ENCODE data around the gene HTR6. TPM values are rescaled to one million over a fixed set of nuclear protein-coding genes. Genes with fewer than 3 reads are reported as not detected.
"Not testable (repeated sequence)": the region's sequence is repeated elsewhere in the genome, so short reads cannot be mapped to it uniquely, and the experiment has no call there.

The HTR6 gene
- total RNA-seq, 1 donor from 2014 or later: not detected

DNA sequence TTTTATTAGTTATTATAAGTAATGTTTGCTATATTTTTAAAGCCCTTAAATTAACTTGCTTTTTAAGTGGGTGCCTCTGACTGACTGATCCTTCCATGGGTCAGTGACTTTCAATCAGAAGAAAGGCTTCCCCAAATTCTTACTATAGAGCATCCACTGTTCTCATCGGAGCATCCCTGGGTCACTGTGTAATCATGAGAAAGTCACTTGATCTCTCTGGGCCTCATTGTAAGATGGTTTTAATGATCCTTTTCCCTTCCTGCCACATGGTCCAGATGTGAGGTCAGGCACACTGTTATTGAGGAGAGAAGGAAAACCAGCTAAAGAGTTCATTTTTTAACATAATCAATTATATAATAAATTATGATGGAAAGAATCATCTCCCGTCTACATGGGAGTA is 31.6 kb upstream of the HTR6 start:
- Histone ChIP-seq H3K4me3 (no peak overlapping the region), H3K9me3 (no peaks in the 10 kb centered on the region), H3K36me3 (peaks cover under 1% of the 10 kb centered on the region), H3K4me1 (no peaks in the 10 kb centered on the region), H3K27me3 (no peaks in the 10 kb centered on the region), H3K27ac (no peak overlapping the region)
- ATAC-seq: no peak
- intact Hi-C loops (cut with DNase I): no loop called here
- DNase-seq: no peak
- TF ChIP-seq, protein P1, sequence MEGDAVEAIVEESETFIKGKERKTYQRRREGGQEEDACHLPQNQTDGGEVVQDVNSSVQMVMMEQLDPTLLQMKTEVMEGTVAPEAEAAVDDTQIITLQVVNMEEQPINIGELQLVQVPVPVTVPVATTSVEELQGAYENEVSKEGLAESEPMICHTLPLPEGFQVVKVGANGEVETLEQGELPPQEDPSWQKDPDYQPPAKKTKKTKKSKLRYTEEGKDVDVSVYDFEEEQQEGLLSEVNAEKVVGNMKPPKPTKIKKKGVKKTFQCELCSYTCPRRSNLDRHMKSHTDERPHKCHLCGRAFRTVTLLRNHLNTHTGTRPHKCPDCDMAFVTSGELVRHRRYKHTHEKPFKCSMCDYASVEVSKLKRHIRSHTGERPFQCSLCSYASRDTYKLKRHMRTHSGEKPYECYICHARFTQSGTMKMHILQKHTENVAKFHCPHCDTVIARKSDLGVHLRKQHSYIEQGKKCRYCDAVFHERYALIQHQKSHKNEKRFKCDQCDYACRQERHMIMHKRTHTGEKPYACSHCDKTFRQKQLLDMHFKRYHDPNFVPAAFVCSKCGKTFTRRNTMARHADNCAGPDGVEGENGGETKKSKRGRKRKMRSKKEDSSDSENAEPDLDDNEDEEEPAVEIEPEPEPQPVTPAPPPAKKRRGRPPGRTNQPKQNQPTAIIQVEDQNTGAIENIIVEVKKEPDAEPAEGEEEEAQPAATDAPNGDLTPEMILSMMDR (IDR thresholded peaks at IDR 0.05): no peak

DNA sequence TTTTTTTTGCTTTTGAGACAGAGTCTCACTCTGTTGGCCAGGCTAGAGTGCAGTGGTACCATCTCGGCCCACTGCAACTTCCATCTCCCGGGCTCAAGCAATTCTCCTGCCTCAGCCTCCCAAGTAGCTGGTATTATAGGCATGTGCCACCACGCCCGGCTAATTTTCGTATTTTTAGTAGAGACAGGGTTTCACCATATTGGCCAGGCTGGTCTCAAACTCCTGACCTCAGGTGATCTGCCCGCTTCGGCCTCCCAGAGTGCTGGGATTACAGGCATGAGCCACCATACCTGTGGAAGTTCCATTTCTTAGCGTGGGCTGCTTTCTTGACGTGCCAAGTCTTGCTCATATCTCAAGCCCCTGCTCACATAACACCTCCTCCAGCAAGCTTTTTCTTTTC is 29.6 kb upstream of the HTR6 start:
- ATAC-seq; H3K27me3 ChIP-seq; intact Hi-C loops (cut with DNase I); H3K27ac ChIP-seq; H3K4me3 ChIP-seq; H3K9me3 ChIP-seq; H3K36me3 ChIP-seq; H3K4me1 ChIP-seq: not testable (repeated sequence)
- peak; percentile 11 for DNase-seq

DNA sequence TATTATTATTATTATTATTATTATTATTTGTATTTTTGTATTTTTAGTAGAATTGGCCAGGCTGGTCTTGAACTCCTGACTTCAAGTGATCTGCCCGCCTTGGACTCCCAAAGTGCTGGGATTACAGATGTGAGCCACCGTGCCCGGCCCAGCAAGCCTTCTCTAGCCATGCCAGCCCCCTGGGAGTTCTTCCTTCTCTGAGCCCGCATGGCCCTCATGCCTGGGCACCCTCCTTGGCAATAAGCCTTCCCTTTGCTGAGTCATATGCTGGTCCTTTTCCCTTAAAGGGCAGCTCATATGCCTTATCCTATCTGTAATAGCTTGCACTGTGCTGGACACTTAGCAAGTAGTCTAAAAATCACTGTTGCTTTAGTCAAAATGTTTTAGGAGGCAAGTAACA is 29.0 kb upstream of the HTR6 start:
- TF ChIP-seq, protein P1 (IDR thresholded peaks at IDR 0.05): no peak
- ATAC-seq (no peak), DNase-seq (peak; percentile 20)
- no peaks in the 10 kb centered on the region for H3K4me1 ChIP-seq
- H3K36me3 ChIP-seq: no peaks in the 10 kb centered on the region
- intact Hi-C loops (cut with DNase I): no loop called here
- no peaks in the 10 kb centered on the region for H3K9me3 ChIP-seq
- no peaks in the 10 kb centered on the region for H3K27me3 ChIP-seq
- H3K4me3 ChIP-seq: no peak overlapping the region
- H3K27ac ChIP-seq: no peak overlapping the region

DNA sequence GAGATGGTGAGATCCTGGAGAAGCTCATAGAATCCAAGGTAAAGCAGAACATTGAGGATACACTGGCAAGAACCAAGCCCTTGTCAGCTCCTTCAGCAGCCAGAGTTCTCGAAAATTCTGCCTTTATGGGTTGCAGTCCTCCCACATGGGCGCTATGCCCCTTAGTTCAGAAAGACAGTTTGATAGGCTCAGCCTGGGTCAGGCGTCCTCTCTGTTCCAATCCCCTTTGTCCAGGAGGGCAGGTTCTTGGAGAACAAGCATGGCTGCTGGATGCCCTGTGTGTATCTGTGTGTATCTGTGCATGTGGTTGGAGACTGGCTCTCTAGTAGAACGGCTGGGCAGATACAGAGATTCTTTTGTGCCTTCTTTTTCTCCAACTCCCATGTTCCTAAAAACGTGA is 28.6 kb upstream of the HTR6 start:
- Histone ChIP-seq H3K4me1 (no peaks in the 10 kb centered on the region), H3K9me3 (no peaks in the 10 kb centered on the region), H3K4me3 (no peak overlapping the region), H3K27me3 (no peaks in the 10 kb centered on the region), H3K36me3 (no peaks in the 10 kb centered on the region), H3K27ac (no peak overlapping the region)
- intact Hi-C loops (cut with DNase I): no loop called here
- TF ChIP-seq, protein P1 (IDR thresholded peaks at IDR 0.05): no peak
- no peak for ATAC-seq
- DNase-seq: peak; percentile 17

DNA sequence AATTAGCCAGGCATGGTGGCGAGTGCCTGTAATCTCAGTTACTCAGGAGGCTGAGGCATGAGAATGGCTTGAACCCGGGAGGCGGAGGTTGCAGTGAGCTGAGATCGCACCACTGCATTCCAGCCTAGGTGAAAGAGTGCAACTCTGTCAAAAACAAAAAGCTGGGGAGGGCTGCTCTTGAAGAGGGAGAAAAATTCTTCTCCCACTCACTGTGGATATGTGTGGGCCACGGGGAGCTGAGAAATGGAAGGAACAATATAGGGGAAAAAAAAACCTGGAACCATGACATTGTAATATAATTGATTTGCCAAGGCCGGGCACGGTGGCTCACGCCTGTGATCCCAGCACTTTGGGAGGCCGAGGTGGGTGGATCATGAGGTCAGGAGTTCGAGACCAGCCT is 27.9 kb upstream of the HTR6 start:
- H3K4me1 ChIP-seq; H3K36me3 ChIP-seq; H3K27me3 ChIP-seq; H3K27ac ChIP-seq; intact Hi-C loops (cut with DNase I); H3K4me3 ChIP-seq; H3K9me3 ChIP-seq; ATAC-seq: not testable (repeated sequence)
- DNase-seq: peak; percentile 7

DNA sequence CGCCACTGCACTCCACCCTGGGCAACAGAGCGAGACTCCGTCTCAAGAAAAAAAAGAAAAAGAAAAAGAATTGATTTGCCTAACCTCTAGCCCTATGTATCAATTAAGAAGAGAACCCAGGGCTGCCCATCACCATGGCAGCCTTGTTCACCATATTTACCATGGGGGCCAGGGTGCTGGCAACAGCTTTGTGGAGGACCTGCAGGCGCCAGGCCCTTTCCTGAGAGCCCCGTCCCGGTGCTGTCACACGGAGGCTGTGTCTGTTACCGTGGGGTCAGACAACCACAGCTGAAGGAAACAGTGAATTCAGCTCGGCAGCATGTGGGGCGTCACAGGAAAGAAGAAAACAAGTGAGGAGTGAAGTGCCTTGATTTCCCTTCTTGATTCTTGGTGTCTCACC is 27.1 kb upstream of the HTR6 start:
- no peaks in the 10 kb centered on the region for H3K9me3 ChIP-seq
- intact Hi-C loops (cut with DNase I): no loop called here
- peaks cover 11% of the 10 kb centered on the region for H3K27me3 ChIP-seq
- TF ChIP-seq, protein P1 (IDR thresholded peaks at IDR 0.05): no peak
- ATAC-seq: no peak
- H3K4me3 ChIP-seq: no peak overlapping the region
- DNase-seq: no peak
- no peaks in the 10 kb centered on the region for H3K4me1 ChIP-seq
- H3K36me3 ChIP-seq: no peaks in the 10 kb centered on the region
- no peak overlapping the region for H3K27ac ChIP-seq

DNA sequence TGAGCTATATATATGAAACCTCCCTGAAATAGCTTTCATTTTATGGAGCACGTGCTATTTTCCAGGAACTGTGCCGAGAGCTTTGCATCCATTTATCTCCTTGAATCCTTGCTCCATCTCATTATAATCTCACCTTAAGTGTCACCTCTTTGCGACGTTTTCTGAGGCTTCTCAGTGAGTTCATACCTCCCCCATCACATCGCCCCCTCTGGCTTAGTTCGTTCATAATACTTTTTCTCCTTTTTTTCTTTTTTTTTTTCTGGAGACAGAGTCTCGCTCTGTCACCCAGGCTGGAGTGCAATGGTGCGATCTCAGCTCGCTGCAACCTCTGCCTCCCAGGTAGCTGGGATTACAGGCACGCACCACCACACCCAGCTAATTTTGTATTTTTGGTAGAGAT is 25.4 kb upstream of the HTR6 start:
- DNase-seq; H3K27ac ChIP-seq; H3K4me3 ChIP-seq; intact Hi-C loops (cut with DNase I); H3K4me1 ChIP-seq; H3K36me3 ChIP-seq; H3K9me3 ChIP-seq; ATAC-seq: not testable (repeated sequence)
- peaks cover 17% of the 10 kb centered on the region for H3K27me3 ChIP-seq
